Adipocyte (in vitro differentiated cells): ENCODE results near the gene PRSS37.

Source experiments
- DNase-seq: peaks from one replicate; pipeline ENCODE4 v3.0.0-alpha.2; 2015; ENCODE audit warnings: low read depth
- H3K27me3 ChIP-seq: replicated peaks from 2 replicates; pipeline ENCODE4 v1.7.0; 2013; ENCODE audit warnings: mild to moderate bottlenecking, low read length, moderate library complexity; ENCODE audit not compliant: control insufficient read depth, insufficient read depth
- H3K36me3 ChIP-seq: 2 replicates; pipeline ENCODE4 v1.7.0; 2013; ENCODE audit warnings: low read length, mild to moderate bottlenecking, moderate library complexity; ENCODE audit not compliant: control insufficient read depth, insufficient read depth, severe bottlenecking
- H3K4me1 ChIP-seq: 2 replicates; pipeline ENCODE4 v1.7.0; 2013; ENCODE audit warnings: mild to moderate bottlenecking, low read length, moderate library complexity; ENCODE audit not compliant: control insufficient read depth, insufficient read depth
- H3K4me3 ChIP-seq: 2 replicates; pipeline ENCODE4 v1.7.0; 2013; ENCODE audit warnings: mild to moderate bottlenecking, low read length, moderate library complexity
- H3K9ac ChIP-seq: 2 replicates; pipeline ENCODE4 v1.7.0; 2013; ENCODE audit warnings: mild to moderate bottlenecking, low read length, moderate library complexity
- H3K9me3 ChIP-seq: 2 replicates; pipeline ENCODE4 v1.7.0; 2013; ENCODE audit warnings: mild to moderate bottlenecking, low read length, moderate library complexity; ENCODE audit not compliant: control insufficient read depth

The PRSS37 gene, protein sequence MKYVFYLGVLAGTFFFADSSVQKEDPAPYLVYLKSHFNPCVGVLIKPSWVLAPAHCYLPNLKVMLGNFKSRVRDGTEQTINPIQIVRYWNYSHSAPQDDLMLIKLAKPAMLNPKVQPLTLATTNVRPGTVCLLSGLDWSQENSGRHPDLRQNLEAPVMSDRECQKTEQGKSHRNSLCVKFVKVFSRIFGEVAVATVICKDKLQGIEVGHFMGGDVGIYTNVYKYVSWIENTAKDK

DNA sequence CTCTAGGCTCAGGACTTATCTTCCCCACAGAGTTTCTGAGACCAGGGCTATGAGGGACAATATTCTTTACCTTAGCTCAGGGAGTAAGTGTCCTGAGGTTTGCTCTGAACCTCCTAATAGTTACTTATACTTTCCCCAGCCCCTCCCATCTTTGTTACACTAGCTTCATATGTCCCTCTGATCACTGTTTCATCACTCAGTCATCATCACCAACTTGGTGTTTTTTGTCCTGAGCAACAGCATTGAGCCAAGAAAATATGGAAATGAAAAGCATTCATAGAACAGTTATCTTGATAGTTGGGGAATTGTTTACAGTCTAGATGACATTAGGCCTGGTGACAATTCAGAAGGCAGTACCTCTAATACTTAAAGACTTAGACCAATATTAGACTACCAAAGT, at the start of gene PRSS37:
Gene PRSS37, minus strand, starts transcription at position 101 of the 400 bp plus-strand sequence. CDS start 436 bp downstream, outside the sequence.
- Histone ChIP-seq H3K36me3 (no peaks in the 10 kb centered on the region), H3K4me3 (no peak within 1 kb of the TSS)

DNA sequence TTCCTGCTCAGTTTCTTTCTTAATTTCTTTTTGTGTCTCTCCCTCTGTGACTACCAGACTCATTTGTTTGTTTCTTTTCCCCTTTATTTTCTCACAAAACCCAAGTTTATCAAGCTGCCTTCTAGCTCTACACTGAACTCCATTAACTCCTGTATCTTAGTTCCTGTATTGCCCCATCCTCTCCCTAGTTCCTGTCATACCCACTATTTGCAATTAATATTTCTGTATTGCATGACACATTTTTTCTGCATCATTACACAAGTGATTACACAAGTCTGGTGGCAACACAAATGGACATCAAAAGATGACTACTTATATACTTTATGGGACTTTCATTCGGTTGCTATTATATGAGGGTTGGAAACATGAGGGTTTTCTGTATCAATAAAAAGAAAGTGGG, 48.0 kb upstream of the PRSS37 start:
- Histone ChIP-seq H3K9ac (no peak overlapping the region), H3K9me3 (peaks cover 7% of the 10 kb centered on the region), H3K36me3 (no peaks in the 10 kb centered on the region), H3K4me1 (no peaks in the 10 kb centered on the region), H3K27me3 (no peaks in the 10 kb centered on the region), H3K4me3 (no peak overlapping the region)
- no peak for DNase-seq

More for the DNA sequence above, at the start of gene PRSS37:
- no peak for DNase-seq
- Histone ChIP-seq H3K27me3 (no peaks in the 10 kb centered on the region), H3K9ac (no peak within 1 kb of the TSS), H3K4me1 (no peaks in the 10 kb centered on the region), H3K9me3 (no peaks in the 10 kb centered on the region)

DNA sequence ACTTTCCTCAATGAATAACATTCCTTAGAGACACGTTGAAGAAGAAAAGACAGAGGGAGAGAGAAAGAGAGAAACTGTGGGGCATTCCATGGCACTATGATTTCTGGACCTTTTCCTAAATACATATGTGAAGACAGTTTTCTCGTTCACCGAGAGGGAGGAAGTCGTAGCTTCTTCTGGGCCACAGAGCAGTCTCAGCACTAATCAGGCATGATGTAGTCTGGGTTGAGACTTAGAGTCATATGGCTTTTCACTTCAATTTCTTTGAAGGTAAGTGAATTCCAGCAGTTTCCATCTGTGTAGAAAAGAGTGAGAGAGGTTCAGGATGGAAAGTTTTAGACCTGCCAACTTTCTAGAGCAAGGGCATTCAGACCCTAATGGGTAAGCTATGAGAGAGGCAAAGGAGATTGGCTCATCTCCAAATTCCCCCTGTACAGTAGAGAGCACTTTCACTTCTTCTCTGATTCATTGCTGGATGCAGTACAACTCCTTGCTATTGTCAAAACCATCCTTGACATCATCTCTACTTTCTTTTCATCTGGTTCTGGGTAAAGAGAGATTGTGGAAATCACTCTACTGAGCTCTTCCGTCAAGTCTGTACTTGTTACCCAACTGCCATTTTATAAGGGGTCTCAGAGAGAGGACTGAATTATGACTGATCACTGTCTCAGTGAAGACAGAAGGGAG, 43.4 kb upstream of the PRSS37 start:
- no peaks in the 10 kb centered on the region for H3K27me3 ChIP-seq
- H3K4me1 ChIP-seq, result no peaks in the 10 kb centered on the region

DNA sequence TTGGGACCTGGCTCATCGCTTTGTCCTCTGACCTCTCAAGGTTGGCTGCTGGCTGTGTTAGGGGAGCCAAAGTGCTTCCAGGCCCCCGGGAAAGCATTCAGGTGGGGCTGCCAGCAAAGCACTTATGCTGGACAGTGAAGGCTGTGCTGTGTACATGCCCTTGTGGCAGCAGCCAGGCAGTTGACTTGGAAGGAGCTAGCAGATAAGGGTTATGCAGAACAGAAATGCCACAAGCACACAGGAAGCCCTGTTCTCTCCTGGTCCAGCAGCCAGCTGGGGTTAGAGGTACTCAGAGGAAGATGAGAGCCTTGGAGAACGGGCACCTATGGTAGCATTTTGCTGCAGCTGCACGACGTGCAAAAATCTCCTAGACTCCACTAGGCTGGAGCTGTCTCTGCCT, 39.7 kb upstream of the PRSS37 start:
- Histone ChIP-seq H3K4me3 (no peak overlapping the region), H3K27me3 (no peaks in the 10 kb centered on the region), H3K9ac (no peak overlapping the region), H3K4me1 (no peaks in the 10 kb centered on the region), H3K9me3 (peaks cover 8% of the 10 kb centered on the region), H3K36me3 (no peaks in the 10 kb centered on the region)
- DNase-seq, result no peak

More for the DNA sequence above, 43.4 kb upstream of the PRSS37 start:
- Histone ChIP-seq H3K9me3 (peaks cover 7% of the 10 kb centered on the region), H3K4me3 (no peak overlapping the region), H3K9ac (no peak overlapping the region), H3K36me3 (no peaks in the 10 kb centered on the region)
- DNase-seq, result no peak

DNA sequence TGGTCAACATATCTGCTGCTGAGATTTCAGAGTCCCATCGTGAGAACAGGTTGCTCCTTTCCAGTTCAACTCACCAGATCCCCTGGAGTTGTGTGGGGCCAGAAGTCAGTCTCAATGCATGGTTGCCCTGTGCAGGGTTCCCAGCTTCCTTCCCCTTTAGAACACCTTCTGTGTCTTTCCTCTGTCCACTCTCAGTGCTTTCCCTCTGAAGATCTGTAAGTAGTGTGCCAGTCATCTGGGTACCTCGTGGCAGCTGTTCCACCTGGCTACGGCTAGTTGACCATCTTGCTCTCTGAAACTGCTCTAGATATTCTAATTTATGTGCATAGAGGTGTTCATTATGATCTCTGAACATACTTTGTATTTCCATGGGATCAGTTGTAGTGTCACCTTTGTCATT, 36.1 kb upstream of the PRSS37 start:
- H3K27me3 ChIP-seq, result no peaks in the 10 kb centered on the region
- H3K4me1 ChIP-seq, result no peaks in the 10 kb centered on the region
- no peak for DNase-seq
- H3K9me3 ChIP-seq, result peaks cover 11% of the 10 kb centered on the region
- H3K36me3 ChIP-seq, result no peaks in the 10 kb centered on the region
- no peak overlapping the region for H3K9ac ChIP-seq
- no peak overlapping the region for H3K4me3 ChIP-seq

DNA sequence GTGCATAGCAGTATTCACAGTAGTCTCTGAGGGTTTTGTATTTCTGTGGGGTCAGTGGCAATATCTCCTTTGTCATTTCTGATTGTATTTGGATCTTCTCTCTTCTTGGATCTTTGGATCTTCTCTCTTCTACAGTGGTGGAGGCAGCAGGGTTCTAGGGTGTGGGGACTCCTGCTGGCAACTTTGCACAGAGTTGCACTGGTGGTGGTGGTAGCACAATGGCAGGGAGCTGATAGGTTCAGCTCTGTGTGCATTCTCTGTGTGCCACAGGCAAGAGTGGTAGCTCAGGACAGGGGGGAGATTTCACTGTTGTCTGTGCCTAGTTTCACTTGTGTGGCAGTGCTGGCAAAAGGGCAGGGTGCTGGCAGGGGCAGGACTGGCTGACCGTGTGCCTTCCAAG, 35.1 kb upstream of the PRSS37 start:
- Histone ChIP-seq H3K9me3 (peaks cover 11% of the 10 kb centered on the region), H3K36me3 (no peaks in the 10 kb centered on the region), H3K9ac (no peak overlapping the region), H3K4me3 (no peak overlapping the region), H3K4me1 (no peaks in the 10 kb centered on the region), H3K27me3 (no peaks in the 10 kb centered on the region)
- no peak for DNase-seq

DNA sequence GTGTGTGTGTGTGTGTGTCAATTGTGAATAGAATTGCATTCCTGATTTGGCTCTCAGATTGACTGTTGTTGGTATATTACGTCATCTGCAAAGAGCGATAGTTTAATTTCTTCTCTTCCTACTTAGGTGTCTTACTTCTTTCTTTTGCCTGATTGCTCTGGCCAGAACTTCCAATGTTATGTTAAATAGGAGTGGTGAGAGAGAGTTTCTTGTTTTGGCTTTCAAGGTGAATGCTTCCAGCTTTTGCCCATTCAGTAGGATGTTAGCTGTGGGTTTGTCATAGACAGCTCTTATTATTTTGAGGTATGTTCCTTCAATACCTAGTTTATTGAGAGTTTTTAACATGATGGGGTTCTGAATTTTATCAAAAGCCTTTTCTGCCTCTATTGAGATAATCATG, 34.2 kb upstream of the PRSS37 start:
- no peak overlapping the region for H3K4me3 ChIP-seq
- no peak overlapping the region for H3K9ac ChIP-seq
- H3K9me3 ChIP-seq, result peaks cover 11% of the 10 kb centered on the region
- no peaks in the 10 kb centered on the region for H3K27me3 ChIP-seq
- DNase-seq, result no peak
- no peaks in the 10 kb centered on the region for H3K4me1 ChIP-seq
- no peaks in the 10 kb centered on the region for H3K36me3 ChIP-seq

DNA sequence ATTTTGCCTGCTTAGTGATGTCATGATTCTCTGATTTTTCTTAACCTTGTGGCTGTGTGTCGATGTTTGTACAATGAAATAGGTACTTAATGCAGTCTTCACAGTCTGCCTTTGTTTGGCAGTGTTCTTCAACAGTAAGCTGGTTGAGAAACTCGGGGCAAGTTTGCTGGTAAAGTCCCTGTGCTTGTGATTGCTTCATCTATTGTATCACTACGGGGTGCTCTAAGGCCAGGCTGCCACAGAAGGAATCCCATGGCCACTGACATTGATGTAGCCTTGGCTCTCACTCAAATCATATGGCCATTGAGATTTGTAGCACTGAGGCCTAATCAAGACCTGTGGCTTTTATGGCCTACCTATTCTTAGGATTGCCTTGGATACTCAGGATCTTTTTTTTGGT, 33.5 kb upstream of the PRSS37 start:
- Histone ChIP-seq H3K36me3 (no peaks in the 10 kb centered on the region), H3K9ac (no peak overlapping the region), H3K9me3 (peaks cover 11% of the 10 kb centered on the region), H3K27me3 (no peaks in the 10 kb centered on the region), H3K4me1 (no peaks in the 10 kb centered on the region), H3K4me3 (no peak overlapping the region)
- no peak for DNase-seq

DNA sequence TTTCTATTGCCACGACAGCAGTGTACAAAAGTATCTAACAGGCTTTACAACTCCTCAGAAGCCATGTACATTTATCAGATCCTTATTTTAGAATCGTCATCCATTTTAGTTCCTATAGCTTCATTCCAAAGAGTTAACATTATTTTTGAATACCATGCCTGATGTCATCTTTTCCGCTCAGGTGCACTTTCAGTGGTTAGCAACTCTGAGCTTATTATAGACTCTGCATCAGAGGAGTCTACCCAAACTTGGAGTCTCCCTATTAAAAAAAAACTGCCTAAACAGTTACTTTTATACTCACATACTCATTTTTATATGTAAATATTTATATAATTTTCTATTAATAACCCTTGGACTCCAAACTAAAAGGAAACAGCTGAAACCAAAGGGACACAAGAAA, 31.6 kb upstream of the PRSS37 start:
- DNase-seq, result no peak
- Histone ChIP-seq H3K4me1 (no peaks in the 10 kb centered on the region), H3K27me3 (no peaks in the 10 kb centered on the region), H3K9ac (no peak overlapping the region), H3K9me3 (peaks cover 6% of the 10 kb centered on the region), H3K36me3 (no peaks in the 10 kb centered on the region), H3K4me3 (no peak overlapping the region)

DNA sequence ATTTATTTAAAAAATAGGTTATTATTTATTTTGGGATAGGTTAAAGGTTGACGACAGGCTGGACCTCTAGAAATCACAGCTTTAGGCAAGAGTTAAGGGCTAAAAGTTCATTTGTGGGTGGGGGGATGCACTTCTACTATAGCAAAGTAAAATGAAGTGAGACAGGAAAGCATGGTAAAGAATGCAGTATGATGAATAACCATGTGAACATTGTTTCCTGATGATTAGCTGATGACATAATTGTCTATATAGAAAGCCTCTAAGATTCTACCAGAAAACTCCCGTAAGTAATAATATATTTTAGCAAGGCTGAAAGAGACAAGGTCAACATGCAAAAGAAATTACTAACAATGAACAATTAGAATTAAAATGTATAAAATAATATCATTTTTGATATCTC, 25.7 kb upstream of the PRSS37 start:
- Histone ChIP-seq H3K4me1 (no peaks in the 10 kb centered on the region), H3K9me3 (no peaks in the 10 kb centered on the region), H3K9ac (no peak overlapping the region), H3K27me3 (no peaks in the 10 kb centered on the region), H3K4me3 (no peak overlapping the region), H3K36me3 (no peaks in the 10 kb centered on the region)
- DNase-seq, result no peak

DNA sequence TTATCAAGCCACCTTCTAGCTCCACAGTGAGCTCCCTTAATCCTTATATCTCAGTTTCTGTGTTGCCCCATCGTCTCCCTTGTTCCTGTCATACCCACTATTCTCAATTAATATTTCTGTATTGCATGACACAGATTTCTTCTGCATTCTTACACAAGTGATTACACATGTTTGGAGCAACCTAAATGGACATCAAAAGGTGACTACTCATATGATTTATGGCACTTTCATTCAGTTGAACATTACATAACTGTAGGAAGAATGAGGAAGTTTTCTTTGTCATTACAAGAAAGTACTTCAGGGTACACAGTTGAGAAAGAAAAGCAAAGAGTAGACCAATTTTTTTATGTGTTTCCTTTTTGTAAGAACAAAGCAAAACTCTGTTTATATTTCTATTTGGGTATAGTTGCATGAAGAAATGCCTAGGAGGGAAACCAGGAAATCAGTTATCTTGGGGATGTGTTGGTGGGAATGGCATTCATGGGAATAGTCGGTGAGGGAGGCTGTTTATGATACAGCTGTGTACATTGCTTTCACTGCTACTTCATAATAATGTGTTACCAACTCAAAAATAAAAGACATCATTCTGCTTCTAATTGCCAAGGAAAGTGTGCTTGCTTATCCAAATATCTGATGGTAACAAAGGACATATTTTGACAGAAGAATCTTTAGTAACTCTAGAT, 23.6 kb upstream of the PRSS37 start:
- H3K27me3 ChIP-seq, result no peaks in the 10 kb centered on the region
- no peaks in the 10 kb centered on the region for H3K4me1 ChIP-seq
- no peak overlapping the region for H3K4me3 ChIP-seq
- no peak overlapping the region for H3K9ac ChIP-seq
- H3K36me3 ChIP-seq, result no peaks in the 10 kb centered on the region
- DNase-seq, result no peak
- H3K9me3 ChIP-seq, result peaks cover 5% of the 10 kb centered on the region
